NOMO-1 treated with DMSO at 0.1 percent for 48 hours (cell line): ENCODE data around the gene STX3.
A peak's percentile ranks its signal among the peaks of the same experiment; 100 is the strongest.
"Not testable (repeated sequence)": the region's sequence is repeated elsewhere in the genome, so short reads cannot be mapped to it uniquely, and the experiment has no call there.

Experiments used
- DNase-seq: peaks from one replicate; lab custom pipeline; 2025; ENCODE audit not compliant: unreplicated experiment; lab: John Stamatoyannopoulos, UW

STX3 gene

GRCh38 chr11:59787255-59787588 lies 32.0 kb downstream of the STX3 start:
- no peak for DNase-seq

- no peak for DNase-seq
These were observed 32.6 kb downstream of the STX3 start for GRCh38 chr11:59787816-59788215.

GRCh38 chr11:59791639-59792038 lies 36.5 kb downstream of the STX3 start:
- DNase-seq: no peak

- DNase-seq: no peak
These were observed 37.3 kb downstream of the STX3 start for GRCh38 chr11:59792507-59792906.

- DNase-seq: no peak
These were observed 39.2 kb downstream of the STX3 start for GRCh38 chr11:59794417-59794816.

GRCh38 chr11:59800390-59801025 lies 45.3 kb downstream of the STX3 start:
- DNase-seq: no peak

- no peak for DNase-seq
These were observed 46.1 kb downstream of the STX3 start for GRCh38 chr11:59801160-59801706.

GRCh38 chr11:59801981-59802638 lies 46.9 kb downstream of the STX3 start:
- no peak for DNase-seq

- DNase-seq: peak; percentile 58
These were observed 47.5 kb downstream of the STX3 start for GRCh38 chr11:59802639-59803176.

GRCh38 chr11:59804061-59804460 lies 48.9 kb downstream of the STX3 start:
- DNase-seq: no peak

GRCh38 chr11:59807047-59807610 lies 52.0 kb downstream of the STX3 start:
- DNase-seq: no peak

- peak; percentile 92 for DNase-seq
These were observed 55.2 kb downstream of the STX3 start, which contains the start of gene MRPL16 for GRCh38 chr11:59810189-59810910. Gene MRPL16, minus strand, starts transcription at chr11:59810778. Its CDS starts 120 bp downstream, at chr11:59810658.

GRCh38 chr11:59810911-59811259 lies 55.7 kb downstream of the STX3 start:
- DNase-seq: no peak

GRCh38 chr11:59812220-59812619 lies 57.0 kb downstream of the STX3 start:
- DNase-seq: no peak

GRCh38 chr11:59813364-59813763 lies 58.2 kb downstream of the STX3 start:
- no peak for DNase-seq

GRCh38 chr11:59814021-59814420 lies 58.8 kb downstream of the STX3 start:
- peak; percentile 39 for DNase-seq

GRCh38 chr11:59815754-59816153 lies 60.6 kb downstream of the STX3 start:
- no peak for DNase-seq

- DNase-seq: not testable (repeated sequence)
These were observed 61.3 kb downstream of the STX3 start for GRCh38 chr11:59816434-59816833.

GRCh38 chr11:59818572-59818971 lies 63.4 kb downstream of the STX3 start:
- DNase-seq: peak; percentile 64

GRCh38 chr11:59822989-59823566 lies 67.9 kb downstream of the STX3 start:
- peak; percentile 85 for DNase-seq

GRCh38 chr11:59829358-59829757 lies 74.2 kb downstream of the STX3 start:
- peak; percentile 40 for DNase-seq
